DND-41 (cell line): ENCODE data around the gene RBM45.

ENCODE experiments used
- EZH2 ChIP-seq: IDR thresholded peaks from 3 replicates; pipeline ENCODE4 v1.6.1; 2012; ENCODE audit warnings: borderline replicate concordance, low read depth, mild to moderate bottlenecking, moderate library complexity, low read length, inconsistent platforms; ENCODE audit not compliant: severe bottlenecking
- TF ChIP-seq, protein P1 (sequence below): IDR thresholded peaks from 2 replicates; pipeline ENCODE4 v1.5.1; 2012; ENCODE audit warnings: borderline replicate concordance, low read length, moderate library complexity, mild to moderate bottlenecking; ENCODE audit not compliant: poor library complexity, severe bottlenecking; ENCODE audit errors: extremely low read depth

- TF ChIP-seq, protein P1, sequence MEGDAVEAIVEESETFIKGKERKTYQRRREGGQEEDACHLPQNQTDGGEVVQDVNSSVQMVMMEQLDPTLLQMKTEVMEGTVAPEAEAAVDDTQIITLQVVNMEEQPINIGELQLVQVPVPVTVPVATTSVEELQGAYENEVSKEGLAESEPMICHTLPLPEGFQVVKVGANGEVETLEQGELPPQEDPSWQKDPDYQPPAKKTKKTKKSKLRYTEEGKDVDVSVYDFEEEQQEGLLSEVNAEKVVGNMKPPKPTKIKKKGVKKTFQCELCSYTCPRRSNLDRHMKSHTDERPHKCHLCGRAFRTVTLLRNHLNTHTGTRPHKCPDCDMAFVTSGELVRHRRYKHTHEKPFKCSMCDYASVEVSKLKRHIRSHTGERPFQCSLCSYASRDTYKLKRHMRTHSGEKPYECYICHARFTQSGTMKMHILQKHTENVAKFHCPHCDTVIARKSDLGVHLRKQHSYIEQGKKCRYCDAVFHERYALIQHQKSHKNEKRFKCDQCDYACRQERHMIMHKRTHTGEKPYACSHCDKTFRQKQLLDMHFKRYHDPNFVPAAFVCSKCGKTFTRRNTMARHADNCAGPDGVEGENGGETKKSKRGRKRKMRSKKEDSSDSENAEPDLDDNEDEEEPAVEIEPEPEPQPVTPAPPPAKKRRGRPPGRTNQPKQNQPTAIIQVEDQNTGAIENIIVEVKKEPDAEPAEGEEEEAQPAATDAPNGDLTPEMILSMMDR: no peak
- TF ChIP-seq EZH2: no peak
Measured at GRCh38 chr2:178074123-178075005, 37.9 kb upstream of the RBM45 start.
